T follicular helper cell (primary cell): ENCODE data around the gene PAK6.

Source experiments
- DNase-seq: peaks from one replicate; pipeline ENCODE4 v3.0.0-alpha.2; 2020; ENCODE audit warnings: low read depth
- total RNA-seq, 2 experiments: gene quantifications; one replicate each; lab custom pipeline; 2026; lab: John Stamatoyannopoulos, UW

The PAK6 gene
- total RNA-seq, result 0.04 to 0.30 reads per million in 2 experiments

DNA sequence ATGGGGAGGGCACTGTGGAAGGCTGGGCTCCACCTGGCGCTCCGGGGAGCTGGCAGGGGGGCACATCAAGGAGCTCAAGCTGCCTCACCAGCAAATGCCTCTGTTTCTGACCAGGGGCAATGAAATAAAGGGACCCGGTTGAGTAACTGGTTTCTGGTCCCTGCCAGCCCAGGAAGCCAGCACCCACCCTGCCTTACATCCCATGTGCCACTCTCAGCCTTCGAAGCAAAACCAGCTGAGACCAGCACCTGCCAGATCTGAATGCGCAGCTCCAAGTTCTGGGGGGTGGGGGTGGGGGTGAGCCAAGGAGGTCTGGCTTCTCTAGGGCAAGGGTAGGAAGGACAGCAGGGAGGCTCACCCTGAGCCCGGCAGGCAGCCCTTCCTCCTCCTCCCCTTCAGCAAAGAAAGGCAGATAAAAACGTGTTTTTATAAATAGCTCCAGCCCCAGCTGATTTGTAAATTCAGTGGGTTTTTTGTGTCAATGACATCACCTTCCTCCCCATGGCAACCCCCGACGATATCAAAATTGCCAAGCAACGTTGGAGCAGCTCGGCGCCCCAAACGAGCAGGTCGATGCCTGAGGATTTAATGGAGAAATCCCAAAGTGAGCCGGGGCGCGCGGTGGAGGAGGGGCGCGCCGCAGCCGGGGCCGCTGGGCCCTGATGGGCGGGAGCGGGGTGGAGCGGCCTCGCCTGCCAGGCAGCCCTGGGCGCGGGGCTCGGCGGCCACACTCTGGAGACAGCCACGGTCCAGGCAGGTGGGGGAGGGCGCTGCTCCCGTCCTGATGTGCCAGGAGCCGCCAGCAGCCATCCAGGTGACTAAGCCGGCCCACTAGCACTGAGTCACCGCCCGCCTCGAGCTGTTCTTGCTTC lies at the start of gene PAK6:
TSS of gene PAK6 (plus strand) at position 532 of the 872 bp plus-strand sequence. CDS start 25,723 bp downstream, outside the sequence.
- DNase-seq, result no peak

GRCh38 chr15:40190591-40190990 lies 48.3 kb upstream of the PAK6 start:
- no peak for DNase-seq

DNA sequence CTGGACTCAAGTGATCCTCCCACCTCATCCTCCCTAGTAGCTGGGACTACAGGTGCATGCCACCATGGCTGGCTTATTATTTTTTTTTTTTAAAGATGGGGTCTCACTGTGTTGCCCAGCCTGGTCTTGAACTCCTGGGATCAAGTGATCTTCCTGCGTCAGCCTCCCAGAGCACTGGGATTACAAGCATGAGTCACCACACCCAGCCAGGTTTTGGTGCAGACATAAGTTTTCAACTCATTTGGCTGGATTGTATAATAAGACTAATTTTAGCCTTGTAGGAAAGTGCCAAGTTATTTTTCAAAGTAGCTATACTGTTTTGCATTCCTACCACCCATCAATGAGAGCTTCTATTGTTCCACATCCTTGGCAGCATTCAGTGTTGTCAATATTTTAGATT lies 45.9 kb upstream of the PAK6 start:
- no peak for DNase-seq

DNA sequence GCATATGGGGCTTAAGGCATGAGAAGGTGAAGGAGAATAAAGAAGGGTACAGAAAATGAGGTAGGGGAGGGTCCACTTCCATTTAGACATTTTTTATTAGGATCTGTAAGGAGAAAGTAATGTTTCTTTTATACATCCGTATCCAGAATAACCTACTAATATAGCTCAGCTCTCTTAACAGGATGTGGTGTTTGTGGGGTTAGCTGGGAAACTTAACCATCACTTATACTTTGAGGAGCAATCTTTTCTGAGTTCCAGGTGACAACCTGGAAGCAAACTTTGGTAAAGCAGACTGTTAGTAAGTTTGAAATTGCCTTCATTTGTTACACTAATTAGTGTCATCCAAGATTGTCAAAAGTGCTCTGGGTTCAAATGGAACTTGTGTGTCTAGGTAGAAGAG lies 41.4 kb upstream of the PAK6 start:
- no peak for DNase-seq

GRCh38 chr15:40198355-40199085 lies 40.3 kb upstream of the PAK6 start:
- no peak for DNase-seq

GRCh38 chr15:40204100-40204499 lies 34.8 kb upstream of the PAK6 start:
- DNase-seq, result no peak

- peak; percentile 19 for DNase-seq
These were observed 21.6 kb upstream of the PAK6 start for GRCh38 chr15:40217166-40217824.

- no peak for DNase-seq
These were observed 19.1 kb upstream of the PAK6 start for GRCh38 chr15:40219801-40220200.

GRCh38 chr15:40222131-40222530 lies 16.7 kb upstream of the PAK6 start:
- DNase-seq, result no peak

DNA sequence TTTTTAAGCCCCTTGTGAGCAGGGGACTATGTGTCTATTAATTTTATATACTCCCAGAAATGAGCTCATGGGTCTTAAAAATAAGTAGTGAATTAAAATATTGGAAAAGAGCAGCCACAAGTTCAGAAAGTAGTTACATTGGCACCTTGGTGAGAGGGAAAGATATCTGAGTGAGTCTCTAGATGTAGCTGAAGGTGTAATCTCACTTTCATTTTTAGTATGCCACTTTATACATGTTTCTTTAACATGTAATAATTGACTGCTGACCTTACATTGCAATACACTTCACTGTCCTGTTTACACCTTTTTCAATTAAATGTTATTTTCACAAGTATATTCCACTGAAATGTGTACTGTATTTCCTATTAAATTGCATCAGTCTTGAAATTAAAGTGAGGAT lies 12.1 kb upstream of the PAK6 start:
- no peak for DNase-seq

- no peak for DNase-seq
These were observed 9.5 kb upstream of the PAK6 start for GRCh38 chr15:40229316-40229715.

DNA sequence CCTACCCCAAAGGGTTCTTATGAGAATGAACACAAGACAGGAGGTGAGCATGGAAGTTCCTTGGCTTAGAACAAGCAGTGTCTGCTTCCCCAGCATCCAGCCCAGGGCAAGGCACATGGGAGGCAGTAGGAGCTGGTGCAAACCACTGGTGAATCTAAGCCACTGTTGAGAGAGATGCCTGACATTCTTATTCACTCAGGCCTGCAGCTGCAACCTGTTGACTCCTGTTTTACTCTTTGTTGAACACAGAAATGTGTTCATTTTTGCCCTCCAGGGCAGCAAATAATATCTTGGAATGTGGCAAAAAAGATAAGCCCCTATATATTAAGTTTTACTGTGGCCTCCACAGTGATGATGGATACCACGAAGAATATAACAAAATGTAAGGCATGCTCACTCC lies 8.9 kb upstream of the PAK6 start:
- DNase-seq, result no peak

GRCh38 chr15:40232625-40233070 lies 6.2 kb upstream of the PAK6 start:
- no peak for DNase-seq

GRCh38 chr15:40233727-40234577 lies 4.9 kb upstream of the PAK6 start:
- no peak for DNase-seq

- no peak for DNase-seq
These were observed 4.1 kb upstream of the PAK6 start for GRCh38 chr15:40234783-40235182.

GRCh38 chr15:40235201-40235885 lies 3.5 kb upstream of the PAK6 start:
- DNase-seq, result no peak

DNA sequence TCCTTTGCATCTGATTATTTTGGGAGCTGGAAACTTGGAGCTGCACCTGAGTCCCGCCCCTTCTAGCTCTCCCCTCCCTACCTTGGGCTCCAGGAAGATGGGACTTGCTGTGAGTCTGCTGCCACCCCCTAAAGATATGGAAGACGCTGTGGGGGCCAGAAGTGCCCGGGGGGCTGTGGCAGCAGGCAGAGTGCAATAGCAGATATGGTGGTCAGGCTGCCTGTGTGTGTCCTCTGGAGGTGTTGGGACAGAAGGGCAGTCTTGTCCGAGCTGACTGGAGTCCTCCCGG lies 485 bp downstream of the PAK6 start:
- DNase-seq, result no peak

GRCh38 chr15:40239693-40240618 lies 1.1 kb downstream of the PAK6 start:
- no peak for DNase-seq

GRCh38 chr15:40240619-40241221 lies 1.9 kb downstream of the PAK6 start:
- no peak for DNase-seq
